Fibroblast of skin of abdomen (primary cell): ENCODE measurements around the gene TDRD9.
"Not testable (repeated sequence)": the region's sequence is repeated elsewhere in the genome, so short reads cannot be mapped to it uniquely, and the experiment has no call there.

Experiments
- DNase-seq: peaks from one replicate; pipeline ENCODE4 v3.0.0-alpha.2; 2013

TDRD9 gene

GRCh38 chr14:103894034-103894722 is 34.1 kb upstream of the TDRD9 start:
- no peak for DNase-seq

DNA sequence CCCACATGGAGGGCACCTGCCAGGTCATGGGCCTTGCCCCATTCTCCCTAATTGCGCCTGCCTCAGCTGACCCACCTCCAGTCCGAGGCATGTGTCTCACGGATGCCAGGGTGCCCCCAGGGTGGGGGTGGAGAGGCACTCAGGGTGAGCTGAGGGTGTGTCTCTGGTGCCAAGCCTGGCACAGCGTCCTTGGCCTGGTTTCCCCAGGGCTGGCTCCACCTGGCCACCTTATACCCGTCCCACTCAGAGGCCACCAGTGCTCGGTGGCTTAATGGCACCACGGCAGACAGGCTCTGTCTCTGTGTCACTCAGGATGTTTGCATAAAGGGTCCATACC is 33.6 kb upstream of the TDRD9 start:
- DNase-seq, result no peak

GRCh38 chr14:103896578-103896977 is 31.7 kb upstream of the TDRD9 start:
- no peak for DNase-seq

- DNase-seq, result no peak
Measured at GRCh38 chr14:103897075-103897947, 30.9 kb upstream of the TDRD9 start.

DNA sequence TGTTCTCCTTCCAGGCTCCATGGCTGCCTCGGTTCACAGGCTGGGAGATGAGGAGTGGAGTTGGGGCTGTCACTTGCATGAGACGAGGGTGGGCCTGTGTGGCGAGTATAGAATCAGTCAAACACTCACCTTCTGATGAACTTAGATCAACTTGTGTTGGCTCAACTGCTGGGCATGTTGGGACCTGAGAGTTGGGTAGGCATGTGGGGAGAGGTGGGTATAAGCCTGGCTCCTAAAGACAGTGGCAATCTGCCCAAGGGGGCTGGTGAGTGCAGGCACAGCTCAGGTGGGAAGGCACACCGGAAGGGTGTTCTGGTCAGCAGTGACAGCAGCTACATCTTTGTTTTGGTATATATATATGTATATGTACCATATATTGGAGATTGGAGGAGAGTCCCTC is 30.1 kb upstream of the TDRD9 start:
- no peak for DNase-seq

DNA sequence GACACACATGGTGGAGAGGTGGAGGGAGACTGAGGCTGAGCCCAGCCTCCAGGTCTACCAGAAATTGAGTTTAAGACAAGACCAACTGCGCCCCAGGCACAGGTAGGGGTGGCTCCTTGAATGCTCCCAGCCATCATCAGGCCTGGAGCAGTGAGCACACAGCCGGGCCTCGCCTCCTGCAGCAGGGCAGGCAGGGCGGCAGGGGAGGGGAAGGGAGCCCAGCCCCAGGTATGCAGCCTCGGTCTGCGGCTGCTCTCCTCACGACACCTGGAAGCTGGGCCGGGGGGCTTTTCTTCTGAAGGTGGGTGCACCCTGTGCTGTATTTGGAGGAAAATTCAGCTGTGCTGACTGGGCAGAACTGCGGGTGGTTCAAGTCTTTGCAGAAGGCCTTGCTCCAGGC is 29.5 kb upstream of the TDRD9 start:
- no peak for DNase-seq

- DNase-seq, result no peak
Measured at GRCh38 chr14:103899316-103899715, 28.9 kb upstream of the TDRD9 start.

- no peak for DNase-seq
Measured at GRCh38 chr14:103899833-103900232, 28.4 kb upstream of the TDRD9 start.

DNA sequence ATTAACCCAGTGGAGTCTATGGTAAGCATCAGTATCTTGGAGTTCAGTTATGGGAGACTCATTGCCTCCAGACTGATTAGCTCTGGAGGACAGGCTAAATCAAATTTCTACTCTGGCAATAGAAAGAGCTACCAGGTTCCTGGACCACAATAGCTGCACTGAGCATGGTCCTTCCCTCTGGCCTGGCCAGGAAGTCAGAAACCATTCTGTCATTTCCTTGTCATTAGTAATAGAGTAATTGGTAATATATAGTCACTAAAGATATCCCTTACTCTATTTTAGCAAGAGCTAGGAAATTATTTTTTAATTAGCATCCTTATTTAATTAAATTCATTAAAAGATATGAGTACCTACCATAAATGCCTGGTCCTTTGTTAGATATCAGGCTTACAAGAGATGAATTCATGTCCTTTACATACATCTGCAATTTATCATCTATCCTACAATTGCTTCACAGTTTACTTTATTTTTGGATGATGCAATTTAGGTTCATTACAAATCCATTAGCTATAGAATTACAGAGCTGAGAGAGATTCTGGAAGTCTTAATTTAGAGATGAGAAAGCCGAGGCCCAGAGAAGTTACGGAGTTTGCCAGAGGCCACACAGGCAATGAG is 23.7 kb upstream of the TDRD9 start:
- peak; percentile 27 for DNase-seq

GRCh38 chr14:103905842-103906456 is 22.3 kb upstream of the TDRD9 start:
- DNase-seq, result no peak

DNA sequence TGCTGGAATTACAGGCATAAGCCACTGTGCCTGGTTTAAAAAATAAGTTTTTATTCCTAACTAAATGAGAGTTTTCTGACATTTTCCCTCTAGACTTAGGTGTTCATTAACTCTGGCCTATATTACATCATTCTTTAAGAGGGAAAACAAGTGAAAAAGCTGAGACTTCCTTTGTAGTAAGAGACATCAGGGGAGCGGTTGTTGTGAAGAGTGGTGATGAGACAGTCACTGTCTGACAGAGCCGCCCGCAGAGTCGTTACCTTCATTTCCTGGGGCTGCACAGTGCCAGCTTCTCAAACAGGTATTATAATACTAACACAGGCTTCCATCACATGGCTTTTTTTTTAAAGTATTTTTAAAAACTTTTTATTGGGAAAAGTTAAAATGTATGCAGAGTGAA is 19.7 kb upstream of the TDRD9 start:
- no peak for DNase-seq

- no peak for DNase-seq
Measured at GRCh38 chr14:103909531-103910261, 18.6 kb upstream of the TDRD9 start.

GRCh38 chr14:103910262-103910935 is 17.9 kb upstream of the TDRD9 start:
- peak; percentile 64 for DNase-seq

- DNase-seq, result no peak
Measured at GRCh38 chr14:103910984-103911383, 17.3 kb upstream of the TDRD9 start.

- DNase-seq, result no peak
Measured at GRCh38 chr14:103915616-103916015, 12.6 kb upstream of the TDRD9 start.

- no peak for DNase-seq
Measured at GRCh38 chr14:103916636-103917262, 11.5 kb upstream of the TDRD9 start.

GRCh38 chr14:103920981-103921854 is 7.0 kb upstream of the TDRD9 start:
- DNase-seq, result peak; percentile 88

DNA sequence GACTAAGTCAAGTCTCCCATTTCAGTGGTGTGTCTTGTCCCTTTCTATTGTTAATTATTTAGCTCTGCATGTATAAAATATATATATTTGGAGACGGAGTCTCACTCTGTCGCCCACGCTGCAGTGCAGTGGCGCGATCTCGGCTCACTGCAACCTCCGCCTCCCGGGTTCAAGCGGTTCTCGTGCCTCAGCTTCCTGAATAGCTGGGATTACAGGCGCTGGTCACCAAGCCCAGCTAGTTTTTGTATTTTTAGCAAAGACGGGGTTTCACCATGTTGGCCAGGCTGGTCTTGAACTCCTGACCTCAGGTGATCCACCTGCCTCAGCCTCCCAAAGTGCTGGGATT is 6.4 kb upstream of the TDRD9 start:
- not testable (repeated sequence) for DNase-seq

- DNase-seq, result no peak
Measured at GRCh38 chr14:103923863-103924262, 4.4 kb upstream of the TDRD9 start.

GRCh38 chr14:103925316-103925715 is 2.9 kb upstream of the TDRD9 start:
- no peak for DNase-seq

- no peak for DNase-seq
Measured at GRCh38 chr14:103927566-103927965, 690 bp upstream of the TDRD9 start.
